NOMO-1 treated with dmso at 0.1 percent for 144 hours (cell line): ENCODE data around the gene MTHFSD.

Experiments
- DNase-seq: peaks from one replicate; lab custom pipeline; 2025; ENCODE audit not compliant: unreplicated experiment; lab: John Stamatoyannopoulos, UW

Gene MTHFSD

DNA sequence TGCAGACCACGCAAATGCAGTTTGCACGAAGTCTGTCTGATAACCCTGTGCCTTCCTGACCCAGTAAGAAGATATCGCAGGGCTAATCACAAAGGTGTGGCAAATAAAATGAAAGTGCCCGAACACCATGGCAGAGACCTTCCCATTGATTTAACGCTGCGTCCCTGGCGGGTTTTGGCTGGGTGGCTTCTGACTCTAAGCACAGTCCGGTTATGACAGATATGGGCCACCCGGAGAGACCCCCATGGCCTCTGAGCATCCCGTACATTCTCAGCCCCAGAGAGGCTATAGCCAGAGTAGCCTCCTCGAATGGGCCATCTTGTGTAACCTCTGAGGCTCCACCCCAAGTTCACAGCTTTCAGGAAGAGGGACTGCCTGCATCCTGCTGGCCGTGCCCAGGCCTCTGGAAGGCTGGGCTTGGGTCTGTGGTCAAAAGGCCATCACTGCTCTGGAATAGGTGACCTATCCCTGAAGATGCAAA, 17.0 kb upstream of the MTHFSD start:
- no peak for DNase-seq

DNA sequence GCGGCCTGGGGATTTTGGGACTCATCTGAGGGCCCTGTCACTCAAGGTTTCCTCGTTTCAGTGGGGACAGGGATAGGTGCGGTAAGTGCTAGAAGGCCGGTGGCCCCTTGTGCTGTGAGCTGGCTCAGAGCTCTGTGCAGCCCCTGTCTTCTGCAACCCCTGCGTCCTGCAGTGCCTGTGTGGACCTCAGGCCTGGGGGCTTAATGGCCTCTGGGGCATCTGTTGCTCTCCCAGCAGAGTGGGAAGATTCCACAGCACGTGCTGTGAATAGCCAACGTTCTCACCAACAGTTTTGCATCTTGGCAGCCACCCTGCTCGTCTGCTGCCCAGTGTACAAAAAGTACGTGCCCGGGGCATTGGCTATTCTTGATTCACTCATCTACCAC, 16.5 kb upstream of the MTHFSD start:
- no peak for DNase-seq

DNA sequence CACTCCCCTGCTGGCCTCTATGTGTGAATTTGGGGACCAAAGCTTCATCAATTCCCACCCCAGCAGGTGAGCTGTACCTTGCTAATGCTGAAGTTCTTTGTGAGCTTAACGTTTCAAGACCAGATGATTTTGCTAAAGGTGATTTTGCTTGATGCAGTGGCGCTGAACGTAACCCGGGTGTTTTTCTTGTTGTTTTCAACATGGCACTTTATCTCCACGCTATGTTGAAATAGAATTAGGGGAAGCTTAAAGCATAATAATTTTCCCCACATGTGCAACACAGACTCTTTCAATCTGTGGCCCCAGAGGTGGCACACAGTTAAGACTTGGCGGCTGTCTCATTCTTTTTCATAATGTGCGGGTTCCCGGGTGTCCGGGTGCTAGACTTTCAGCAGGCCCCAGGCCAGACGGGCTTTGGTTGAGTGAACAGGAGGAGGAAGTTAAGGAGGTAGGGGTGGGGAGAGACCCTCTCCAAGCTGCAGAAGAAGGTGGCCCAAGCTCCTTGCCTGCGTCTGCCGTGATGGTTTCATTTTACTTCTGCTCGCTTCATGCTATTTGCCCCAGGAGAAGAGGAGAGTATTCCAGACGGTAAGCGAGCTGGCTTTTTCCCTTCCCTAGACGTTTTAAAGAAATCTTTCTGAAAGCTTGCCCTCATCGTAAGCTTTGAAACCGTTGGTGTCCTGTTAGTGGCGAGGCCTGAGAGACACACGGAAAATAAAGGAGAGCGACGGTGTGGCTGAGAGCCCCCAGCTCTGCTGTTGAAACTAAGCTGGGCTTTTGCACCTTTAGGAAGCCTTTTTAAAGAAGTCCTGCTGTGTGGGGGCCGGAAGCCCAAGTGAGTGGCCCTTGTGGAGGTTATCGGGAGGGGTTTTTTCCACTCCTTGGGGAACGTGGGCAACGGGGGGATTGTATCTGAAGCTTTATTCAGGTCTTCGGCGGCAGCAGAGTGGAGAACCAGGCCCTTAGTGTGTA, 15.8 kb upstream of the MTHFSD start:
- DNase-seq = no peak

DNA sequence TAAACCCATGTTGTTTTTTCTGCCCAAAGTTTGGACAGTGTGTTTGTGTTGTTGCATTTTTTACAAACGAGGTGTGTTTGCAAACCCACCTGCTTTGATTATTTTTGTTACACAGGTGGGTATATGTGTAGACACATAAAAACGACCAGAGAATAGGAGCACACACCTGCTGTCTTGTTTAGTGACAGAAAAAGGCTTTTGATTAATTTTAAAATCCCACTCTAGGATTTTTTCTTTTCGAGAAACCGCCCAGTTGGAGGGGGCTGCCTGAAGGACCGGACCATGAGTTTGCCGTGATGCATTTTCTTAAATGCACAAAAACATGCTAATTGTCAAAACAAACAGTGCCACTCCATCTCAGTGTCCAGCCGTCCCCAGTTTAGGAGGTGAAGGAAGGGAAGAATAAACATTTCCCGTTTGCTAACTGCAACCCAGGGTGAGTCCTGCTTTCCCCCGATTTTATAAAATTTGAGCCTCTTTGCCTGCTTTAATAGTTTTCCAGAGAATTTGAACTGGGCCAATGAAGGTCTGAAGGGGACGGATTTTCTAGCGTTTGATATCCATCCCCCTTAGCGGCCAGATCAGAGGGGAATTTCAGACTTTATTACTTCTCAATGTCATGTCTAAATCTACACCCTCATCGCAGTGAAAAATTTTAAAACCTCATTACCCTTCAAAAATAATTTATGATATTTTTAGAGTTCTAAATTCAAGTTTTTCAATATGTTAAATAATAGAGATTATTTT, 14.8 kb upstream of the MTHFSD start:
- DNase-seq = no peak

DNA sequence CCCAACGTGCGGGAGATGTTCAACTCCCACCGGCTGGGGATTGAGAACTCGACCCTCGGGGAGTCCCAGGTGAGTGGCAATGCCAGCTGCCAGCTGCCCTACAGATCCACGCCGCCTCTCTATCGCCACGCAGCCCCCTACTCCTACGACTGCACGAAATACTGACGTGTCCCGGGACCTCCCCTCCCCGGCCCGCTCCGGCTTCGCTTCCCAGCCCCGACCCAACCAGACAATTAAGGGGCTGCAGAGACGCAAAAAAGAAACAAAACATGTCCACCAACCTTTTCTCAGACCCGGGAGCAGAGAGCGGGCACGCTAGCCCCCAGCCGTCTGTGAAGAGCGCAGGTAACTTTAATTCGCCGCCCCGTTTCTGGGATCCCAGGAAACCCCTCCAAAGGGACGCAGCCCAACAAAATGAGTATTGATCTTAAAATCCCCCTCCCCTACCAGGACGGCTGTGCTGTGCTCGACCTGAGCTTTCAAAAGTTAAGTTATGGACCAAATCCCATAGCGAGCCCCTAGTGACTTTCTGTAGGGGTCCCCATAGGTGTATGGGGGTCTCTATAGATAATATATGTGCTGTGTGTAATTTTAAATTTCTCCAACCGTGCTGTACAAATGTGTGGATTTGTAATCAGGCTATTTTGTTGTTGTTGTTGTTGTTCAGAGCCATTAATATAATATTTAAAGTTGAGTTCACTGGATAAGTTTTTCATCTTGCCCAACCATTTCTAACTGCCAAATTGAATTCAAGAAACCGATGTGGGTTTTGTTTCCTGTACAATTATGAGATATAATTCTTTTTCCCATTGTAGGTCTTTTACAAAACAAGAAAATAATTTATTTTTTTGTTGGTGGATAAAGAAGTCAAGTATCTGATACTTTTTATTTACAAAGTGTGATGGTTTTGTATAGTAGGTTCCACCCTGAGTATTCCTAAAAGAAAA, 13.9 kb upstream of the MTHFSD start:
- no peak for DNase-seq

DNA sequence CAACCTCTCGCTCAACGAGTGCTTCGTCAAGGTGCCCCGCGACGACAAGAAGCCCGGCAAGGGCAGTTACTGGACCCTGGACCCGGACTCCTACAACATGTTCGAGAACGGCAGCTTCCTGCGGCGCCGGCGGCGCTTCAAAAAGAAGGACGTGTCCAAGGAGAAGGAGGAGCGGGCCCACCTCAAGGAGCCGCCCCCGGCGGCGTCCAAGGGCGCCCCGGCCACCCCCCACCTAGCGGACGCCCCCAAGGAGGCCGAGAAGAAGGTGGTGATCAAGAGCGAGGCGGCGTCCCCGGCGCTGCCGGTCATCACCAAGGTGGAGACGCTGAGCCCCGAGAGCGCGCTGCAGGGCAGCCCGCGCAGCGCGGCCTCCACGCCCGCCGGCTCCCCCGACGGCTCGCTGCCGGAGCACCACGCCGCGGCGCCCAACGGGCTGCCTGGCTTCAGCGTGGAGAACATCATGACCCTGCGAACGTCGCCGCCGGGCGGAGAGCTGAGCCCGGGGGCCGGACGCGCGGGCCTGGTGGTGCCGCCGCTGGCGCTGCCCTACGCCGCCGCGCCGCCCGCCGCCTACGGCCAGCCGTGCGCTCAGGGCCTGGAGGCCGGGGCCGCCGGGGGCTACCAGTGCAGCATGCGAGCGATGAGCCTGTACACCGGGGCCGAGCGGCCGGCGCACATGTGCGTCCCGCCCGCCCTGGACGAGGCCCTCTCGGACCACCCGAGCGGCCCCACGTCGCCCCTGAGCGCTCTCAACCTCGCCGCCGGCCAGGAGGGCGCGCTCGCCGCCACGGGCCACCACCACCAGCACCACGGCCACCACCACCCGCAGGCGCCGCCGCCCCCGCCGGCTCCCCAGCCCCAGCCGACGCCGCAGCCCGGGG, 12.9 kb upstream of the MTHFSD start:
- no peak for DNase-seq

DNA sequence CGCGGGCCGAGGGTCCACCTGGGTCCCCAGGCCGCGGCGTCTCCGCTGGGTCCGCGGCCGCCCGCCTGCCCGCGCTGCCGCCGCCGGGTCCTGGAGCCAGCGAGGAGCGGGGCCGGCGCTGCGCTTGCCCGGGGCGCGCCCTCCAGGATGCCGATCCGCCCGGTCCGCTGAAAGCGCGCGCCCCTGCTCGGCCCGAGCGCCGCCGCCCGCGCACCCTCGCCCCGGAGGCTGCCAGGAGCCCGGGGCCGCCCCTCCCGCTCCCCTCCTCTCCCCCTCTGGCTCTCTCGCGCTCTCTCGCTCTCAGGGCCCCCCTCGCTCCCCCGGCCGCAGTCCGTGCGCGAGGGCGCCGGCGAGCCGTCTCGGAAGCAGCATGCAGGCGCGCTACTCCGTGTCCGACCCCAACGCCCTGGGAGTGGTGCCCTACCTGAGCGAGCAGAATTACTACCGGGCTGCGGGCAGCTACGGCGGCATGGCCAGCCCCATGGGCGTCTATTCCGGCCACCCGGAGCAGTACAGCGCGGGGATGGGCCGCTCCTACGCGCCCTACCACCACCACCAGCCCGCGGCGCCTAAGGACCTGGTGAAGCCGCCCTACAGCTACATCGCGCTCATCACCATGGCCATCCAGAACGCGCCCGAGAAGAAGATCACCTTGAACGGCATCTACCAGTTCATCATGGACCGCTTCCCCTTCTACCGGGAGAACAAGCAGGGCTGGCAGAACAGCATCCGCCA, 12.1 kb upstream of the MTHFSD start:
- DNase-seq = no peak

DNA sequence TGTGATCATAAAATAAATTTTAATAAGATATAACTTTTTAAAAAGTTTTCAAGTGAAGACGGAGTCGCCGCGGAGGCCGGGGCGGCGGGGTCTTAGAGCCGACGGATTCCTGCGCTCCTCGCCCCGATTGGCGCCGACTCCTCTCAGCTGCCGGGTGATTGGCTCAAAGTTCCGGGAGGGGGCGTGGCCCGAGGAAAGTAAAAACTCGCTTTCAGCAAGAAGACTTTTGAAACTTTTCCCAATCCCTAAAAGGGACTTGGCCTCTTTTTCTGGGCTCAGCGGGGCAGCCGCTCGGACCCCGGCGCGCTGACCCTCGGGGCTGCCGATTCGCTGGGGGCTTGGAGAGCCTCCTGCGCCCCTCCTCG, 11.5 kb upstream of the MTHFSD start, which contains the start of gene FOXC2:
Gene FOXC2 (plus strand): TSS at position 229 of the 365 bp plus-strand sequence. CDS start 507 bp downstream, outside the sequence.
- no peak for DNase-seq

DNA sequence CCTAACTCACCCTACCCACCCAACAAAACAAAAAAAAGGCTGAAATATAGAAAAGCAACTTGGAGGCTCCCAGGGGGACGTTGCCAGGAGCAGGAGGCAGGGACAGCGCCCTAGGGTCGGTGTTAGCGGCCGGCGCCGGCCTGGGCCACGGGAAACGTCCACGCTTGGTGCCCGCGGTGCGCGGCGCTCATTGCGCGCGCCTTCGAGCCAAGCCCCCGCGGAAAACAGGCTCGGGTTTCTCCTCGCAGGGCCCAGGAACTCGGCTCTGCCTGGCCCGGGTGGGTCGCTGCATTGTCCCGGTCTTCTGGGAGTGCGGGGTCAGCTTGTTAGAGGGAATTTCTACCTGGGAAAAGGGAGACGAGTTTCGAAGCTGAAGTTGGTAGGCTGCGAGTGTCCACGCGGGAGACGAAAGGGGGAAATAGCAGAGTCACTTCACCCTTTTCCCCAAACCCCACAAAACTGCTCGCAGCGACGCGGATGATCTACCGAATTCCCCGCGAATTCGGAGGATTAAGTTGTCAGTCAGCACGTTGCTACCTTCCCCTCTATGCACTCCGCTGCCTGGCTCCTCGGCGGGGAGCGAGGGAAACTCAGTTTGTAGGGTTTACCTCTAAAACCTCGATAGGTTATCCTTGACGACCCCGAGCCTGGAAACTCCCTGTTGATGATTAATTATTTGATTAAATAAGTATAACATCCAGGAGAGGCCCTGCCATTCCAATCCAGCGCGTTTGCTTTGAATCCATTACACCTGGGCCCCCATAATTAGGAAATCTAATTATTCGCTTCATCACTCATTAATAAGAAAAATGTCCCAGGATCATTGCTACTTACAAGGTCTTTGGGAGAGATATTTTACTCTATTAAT, 10.8 kb upstream of the MTHFSD start:
- no peak for DNase-seq

DNA sequence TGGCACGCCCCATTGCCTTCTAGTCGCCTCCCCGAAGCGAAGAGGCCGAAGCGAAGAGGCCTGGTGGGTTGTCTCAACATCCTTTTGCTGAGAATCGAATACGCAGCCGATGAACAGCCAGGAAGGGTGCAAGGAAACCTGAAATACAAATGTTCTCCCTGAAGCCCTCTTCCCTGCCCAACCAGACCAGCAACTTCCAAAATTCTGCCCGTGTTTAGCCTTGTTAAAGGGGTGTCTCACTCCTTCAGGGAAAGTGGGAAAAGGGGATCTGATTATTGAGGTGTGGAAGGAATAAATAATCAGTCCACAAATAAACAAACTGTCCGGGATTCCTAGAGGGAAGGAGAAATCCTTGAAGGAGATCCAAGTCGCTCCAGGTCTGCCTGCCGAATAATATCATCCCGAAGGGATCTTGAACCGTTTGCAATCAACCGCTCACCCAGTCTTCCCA, 10.2 kb upstream of the MTHFSD start:
- no peak for DNase-seq

DNA sequence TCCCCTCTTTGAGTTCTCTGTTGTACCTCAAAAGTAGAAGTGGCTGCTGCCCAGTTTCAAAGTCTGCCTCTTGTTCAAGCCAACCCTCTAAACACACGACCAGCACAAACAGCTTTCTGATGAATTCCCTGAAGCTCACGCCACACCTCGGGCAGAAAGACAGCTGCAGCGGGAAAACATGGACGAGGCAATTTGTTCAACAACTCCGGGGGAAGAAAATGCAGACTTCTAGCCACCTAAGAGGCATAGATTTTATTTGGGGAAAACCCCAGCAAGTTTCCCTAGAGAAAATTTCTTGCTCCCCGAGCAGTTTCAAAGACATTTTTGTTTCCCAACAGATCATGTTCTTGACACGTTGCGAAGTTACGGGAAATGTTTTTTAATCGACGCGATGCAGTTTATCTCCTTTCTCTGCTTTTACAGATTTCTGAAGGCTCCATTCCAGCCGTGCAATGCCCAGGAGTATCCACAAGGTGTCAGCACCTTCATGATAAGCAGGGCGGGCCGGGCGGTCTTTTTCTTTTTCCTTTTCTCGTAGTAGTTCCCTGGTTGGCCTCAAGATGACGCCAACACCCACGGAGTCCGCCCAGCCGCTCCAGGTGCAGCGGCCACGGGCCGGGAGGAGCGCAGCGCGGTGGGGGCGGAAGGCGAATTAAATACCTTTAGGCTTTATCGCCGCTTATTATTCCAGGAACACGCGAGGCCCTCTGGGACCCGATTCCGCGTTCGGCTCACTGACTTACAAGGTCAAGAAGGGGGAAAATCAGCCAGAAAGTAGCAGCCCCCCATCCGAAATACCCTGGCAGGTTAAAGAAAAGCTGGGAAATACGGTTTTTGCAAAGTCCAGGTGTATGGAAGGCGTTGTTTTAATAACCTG, 8.7 kb upstream of the MTHFSD start:
- DNase-seq = peak; percentile 67

DNA sequence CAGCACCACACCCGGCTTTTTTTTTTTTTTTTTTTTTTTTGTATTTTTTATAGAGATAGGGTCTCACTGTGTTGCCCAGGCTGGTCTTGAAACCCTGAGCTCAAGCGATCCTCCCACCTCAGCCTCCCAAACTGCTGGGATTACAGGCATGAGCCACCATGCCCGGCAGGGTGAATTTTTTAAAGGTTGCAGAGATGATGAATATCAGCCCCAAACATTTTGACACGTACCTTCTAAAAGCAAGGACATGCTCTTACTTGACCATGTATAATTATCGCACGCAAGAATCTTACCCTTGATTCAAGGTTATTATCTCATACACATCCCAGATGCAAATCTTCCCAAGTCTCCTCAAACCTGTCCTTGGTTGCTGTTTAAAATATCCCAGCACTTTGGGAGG, 7.3 kb upstream of the MTHFSD start:
- DNase-seq = no peak

DNA sequence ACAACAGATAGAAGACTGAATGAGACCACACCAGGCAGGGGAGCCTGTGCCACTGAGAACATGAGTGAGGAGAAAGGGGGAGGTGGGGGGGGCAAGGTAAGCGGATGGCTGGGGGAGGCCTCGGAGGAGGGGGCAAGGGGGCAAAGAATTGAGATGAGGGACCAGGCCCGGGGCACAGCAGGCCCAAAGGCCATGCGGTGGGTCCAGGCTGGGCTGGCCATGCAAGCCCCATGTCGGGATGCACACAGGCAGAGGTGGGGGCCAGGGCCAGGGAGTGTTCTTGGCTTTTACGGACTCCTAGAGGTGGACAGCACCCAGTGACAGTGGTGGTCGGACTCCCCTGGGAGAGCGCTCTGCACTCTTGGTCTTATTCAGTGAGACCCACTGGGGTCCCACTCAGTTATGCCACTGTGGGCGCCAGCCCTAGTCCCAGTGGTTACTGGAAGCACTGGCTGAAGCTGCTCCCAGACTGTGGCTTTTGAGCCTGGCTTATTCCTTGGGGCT, 4.8 kb upstream of the MTHFSD start:
- no peak for DNase-seq

DNA sequence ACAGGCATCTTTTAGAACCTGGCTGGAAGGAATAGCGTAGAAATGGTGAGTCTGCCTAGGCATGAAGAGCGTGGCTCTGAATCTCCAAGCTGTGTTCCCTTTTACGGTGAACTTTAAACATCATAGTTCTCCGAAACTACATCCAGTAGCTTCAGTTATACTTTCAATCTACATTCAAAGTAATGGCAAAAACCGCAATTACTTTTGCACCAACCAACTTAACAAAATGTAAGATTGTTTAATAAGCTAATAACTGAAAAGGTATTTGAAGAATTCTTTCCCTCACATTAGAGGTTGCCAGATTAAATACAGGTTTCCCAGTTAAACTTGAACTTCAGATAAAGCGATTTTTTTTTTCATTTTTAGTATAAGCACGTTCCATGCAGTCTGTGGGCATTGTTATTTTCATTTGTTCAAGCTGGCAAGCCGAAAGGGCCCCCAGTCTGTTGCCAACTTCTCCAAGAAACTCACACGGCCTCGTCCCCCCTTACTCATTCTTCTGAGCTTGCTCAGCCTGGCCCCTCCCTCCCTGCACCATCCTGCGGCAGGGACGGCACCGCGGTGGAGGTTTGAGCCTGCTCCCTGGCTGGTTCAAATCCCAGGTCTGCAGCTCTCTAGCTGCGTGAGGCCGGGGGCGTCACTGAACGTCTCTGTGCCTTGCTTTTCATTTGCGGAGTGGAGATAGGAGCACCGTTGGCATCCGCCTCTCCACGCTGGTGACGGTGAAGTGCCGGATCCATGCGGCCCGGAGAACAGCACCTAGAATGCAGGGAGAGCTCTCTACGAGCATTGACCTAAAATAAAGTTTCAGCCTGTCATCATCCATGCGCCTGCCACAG, 3.5 kb upstream of the MTHFSD start:
- no peak for DNase-seq

DNA sequence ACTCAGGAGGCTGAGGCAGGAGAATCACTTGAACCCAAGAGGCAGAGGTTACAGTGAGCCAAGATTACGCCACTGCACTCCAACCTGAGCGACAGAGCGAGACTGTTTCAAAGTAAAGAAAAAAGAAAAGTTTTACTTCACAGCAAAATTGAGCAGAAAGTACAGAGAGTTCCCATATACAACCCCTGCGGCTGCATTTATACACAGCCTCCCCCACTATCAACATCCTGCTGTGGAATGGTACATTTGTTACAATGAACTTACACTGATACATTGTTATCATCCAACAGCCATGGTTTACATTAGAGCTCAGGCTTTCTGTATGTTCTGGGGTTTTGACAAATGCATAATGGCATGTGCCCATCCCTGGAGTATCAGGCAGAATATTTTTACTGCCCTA, 2.6 kb upstream of the MTHFSD start:
- DNase-seq = no peak

DNA sequence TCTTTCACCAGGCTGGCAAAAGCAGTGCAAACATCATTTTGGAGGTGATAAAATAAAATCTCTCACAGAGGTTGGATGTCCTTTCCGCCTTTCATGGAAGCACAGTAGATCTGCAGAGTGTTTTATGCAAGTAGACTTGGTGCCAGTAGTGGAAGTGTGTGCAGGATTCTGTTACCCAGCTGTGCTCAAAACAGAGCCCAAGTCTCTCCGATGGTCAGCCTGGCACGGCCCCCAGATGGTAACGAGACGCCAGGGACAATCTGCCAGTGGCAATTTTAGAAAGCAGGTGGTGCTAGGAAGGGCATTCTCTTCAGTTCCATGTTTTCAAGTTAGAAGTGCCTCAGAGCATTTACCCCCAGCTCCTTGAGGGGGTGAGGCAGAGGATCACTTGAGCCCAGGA, 1.5 kb upstream of the MTHFSD start:
- DNase-seq = no peak
